Lower lobe of right lung (tissue), 2 donors: ENCODE measurements around the gene NSUN2. TPM values are rescaled to one million over a fixed set of nuclear protein-coding genes. Genes with fewer than 3 reads are reported as not detected.

ENCODE experiments used
- ATAC-seq, 2 donors: fragments of 200-7000 bp; cut with Tn5 transposase; one replicate each; pipeline ENCODE4 v1.9.1; 2020 to 2022; ENCODE audit warnings: mild to moderate bottlenecking in 2 of 2, moderate library complexity in 2 of 2
- DNase-seq: peaks from one replicate; pipeline ENCODE4 v3.0.0-alpha.2; 2020
- H3K27ac ChIP-seq: fragments of 200-600 bp; one replicate; pipeline ENCODE4 v1.8.0; 2022
- H3K27me3 ChIP-seq: fragments of 200-600 bp; one replicate; pipeline ENCODE4 v1.8.0; 2022; ENCODE audit warnings: low read depth
- H3K36me3 ChIP-seq: fragments of 200-600 bp; one replicate; pipeline ENCODE4 v1.8.0; 2022; ENCODE audit warnings: mild to moderate bottlenecking
- H3K4me1 ChIP-seq: fragments of 200-600 bp; one replicate; pipeline ENCODE4 v1.8.0; 2022
- H3K4me3 ChIP-seq: fragments of 200-600 bp; one replicate; pipeline ENCODE4 v1.8.0; 2022; ENCODE audit warnings: mild to moderate bottlenecking
- H3K9me3 ChIP-seq: fragments of 200-600 bp; one replicate; pipeline ENCODE4 v1.8.0; 2022
- CTCF ChIP-seq: fragments of 200-600 bp; IDR thresholded peaks from one replicate; pipeline ENCODE4 v1.8.0; 2022; ENCODE audit warnings: antibody characterized with exemption, mild to moderate bottlenecking
- intact Hi-C: fragments of 100-400 bp; cut with DNase I; formaldehyde crosslinking; loops from one replicate; pipeline ENCODE4 v1.11.0; 2022
- total RNA-seq: library from RNA; stranded (reverse); fragmentation: NEBNext Ultra II Directional; extraction: Animal tissue kit (Norgen Biotek cat#: 25700); gene quantifications from one replicate; pipeline ENCODE4 v1.2.1, GENCODE V29; 2021
- donor health status: DM: no; HTN: yes; CAD: no; lungs with severe emphysema.

NSUN2 gene
- total RNA-seq, 1 donor from 2014 or later, result 43.3 TPM

- Histone ChIP-seq H3K9me3 (no peaks in the 10 kb centered on the region), H3K36me3 (peaks cover 72% of the 10 kb centered on the region), H3K27me3 (no peaks in the 10 kb centered on the region), H3K4me1 (no peaks in the 10 kb centered on the region), H3K4me3 (no peak overlapping the region), H3K27ac (no peak overlapping the region)
- TF ChIP-seq CTCF, result no peak
- intact Hi-C loops, result no loop called here
- ATAC-seq (no peak), DNase-seq (no peak)
These were observed 34.4 kb downstream of the NSUN2 start for GRCh38 chr5:6598351-6598900.

GRCh38 chr5:6597557-6597956 lies 35.3 kb downstream of the NSUN2 start:
- peaks cover 63% of the 10 kb centered on the region for H3K36me3 ChIP-seq
- intact Hi-C loops, result no loop called here
- H3K4me3 ChIP-seq, result no peak overlapping the region
- H3K4me1 ChIP-seq, result no peaks in the 10 kb centered on the region
- H3K27me3 ChIP-seq, result no peaks in the 10 kb centered on the region
- no peak for TF ChIP-seq CTCF
- H3K27ac ChIP-seq, result no peak overlapping the region
- no peak for ATAC-seq
- DNase-seq, result no peak
- H3K9me3 ChIP-seq, result no peaks in the 10 kb centered on the region

GRCh38 chr5:6596388-6596787 lies 36.5 kb downstream of the NSUN2 start:
- H3K36me3 ChIP-seq, result peaks cover 51% of the 10 kb centered on the region
- no peaks in the 10 kb centered on the region for H3K4me1 ChIP-seq

GRCh38 chr5:6595405-6595804 lies 37.4 kb downstream of the NSUN2 start:
- no peak for ATAC-seq
- DNase-seq, result no peak
- Histone ChIP-seq H3K27me3 (no peaks in the 10 kb centered on the region), H3K27ac (no peak overlapping the region), H3K4me3 (no peak overlapping the region), H3K9me3 (no peaks in the 10 kb centered on the region), H3K4me1 (no peaks in the 10 kb centered on the region), H3K36me3 (peaks cover 42% of the 10 kb centered on the region)
- no peak for TF ChIP-seq CTCF
- intact Hi-C loops, result no loop called here

More at GRCh38 chr5:6596388-6596787, 36.5 kb downstream of the NSUN2 start:
- Histone ChIP-seq H3K4me3 (no peak overlapping the region), H3K27ac (no peak overlapping the region), H3K27me3 (no peaks in the 10 kb centered on the region), H3K9me3 (no peaks in the 10 kb centered on the region)
- DNase-seq, result no peak
- intact Hi-C loops, result no loop called here
- TF ChIP-seq CTCF, result no peak
- no peak for ATAC-seq

- ATAC-seq (no peak), DNase-seq (no peak)
- Histone ChIP-seq H3K27me3 (no peaks in the 10 kb centered on the region), H3K9me3 (no peaks in the 10 kb centered on the region), H3K27ac (no peak overlapping the region), H3K4me1 (no peaks in the 10 kb centered on the region), H3K36me3 (peaks cover 28% of the 10 kb centered on the region), H3K4me3 (no peak overlapping the region)
- intact Hi-C loops, result no loop called here
- TF ChIP-seq CTCF, result no peak
These were observed 38.8 kb downstream of the NSUN2 start for GRCh38 chr5:6594066-6594465.
